Lung (tissue), 16 donors: Measurements from ENCODE around the gene CORO1C. TPM values are rescaled to one million over a fixed set of nuclear protein-coding genes. Genes with fewer than 3 reads are reported as not detected.

ENCODE experiments used
- ATAC-seq: fragments of 200-7000 bp; cut with Tn5 transposase; one replicate; pipeline ENCODE4 v1.9.1; 2020; ENCODE audit warnings: moderate number of reproducible peaks; ENCODE audit not compliant: insufficient read depth, low FRiP score
- DNase-seq, 3 donors: peaks; one replicate each; pipeline ENCODE4 v3.0.0-alpha.2; 2013 to 2017
- H3K27ac ChIP-seq, 2 donors: one replicate each; pipeline ENCODE4 v1.5.1; 2013; ENCODE audit warnings: mild to moderate bottlenecking in 2 of 2, moderate library complexity in 2 of 2, control low read depth in 1 of 2, inconsistent platforms in 1 of 2, low read depth in 1 of 2, low read length in 1 of 2
- H3K27me3 ChIP-seq, 3 donors: one replicate each; pipeline ENCODE4 v1.5.1; 2013; ENCODE audit warnings: low read length in 2 of 3; ENCODE audit not compliant: control insufficient read depth in 3 of 3, insufficient read depth in 3 of 3
- H3K36me3 ChIP-seq, 4 donors: one replicate each; pipeline ENCODE4 v1.5.1; 2013; ENCODE audit warnings: low read length in 4 of 4, mild to moderate bottlenecking in 1 of 4, moderate library complexity in 1 of 4; ENCODE audit not compliant: control insufficient read depth in 4 of 4, insufficient read depth in 4 of 4
- H3K4me1 ChIP-seq, 5 donors: one replicate each; pipeline ENCODE4 v1.5.1; 2013; ENCODE audit warnings: low read length in 5 of 5, mild to moderate bottlenecking in 2 of 5, moderate library complexity in 1 of 5; ENCODE audit not compliant: control insufficient read depth in 5 of 5, insufficient read depth in 5 of 5
- H3K4me3 ChIP-seq: one replicate; pipeline ENCODE4 v1.5.1; 2013; ENCODE audit warnings: mild to moderate bottlenecking, control low read depth, moderate library complexity
- H3K9ac ChIP-seq, 2 donors: one replicate each; pipeline ENCODE4 v1.5.1; 2013; ENCODE audit warnings: low read length in 2 of 2, control low read depth in 1 of 2; ENCODE audit not compliant: insufficient read depth in 1 of 2
- H3K9me3 ChIP-seq, 4 donors: one replicate each; pipeline ENCODE4 v1.5.1; 2013; ENCODE audit warnings: low read length in 3 of 4, mild to moderate bottlenecking in 1 of 4, moderate library complexity in 1 of 4; ENCODE audit not compliant: control insufficient read depth in 4 of 4, insufficient read depth in 3 of 4
- WGBS, 2 donors: extraction: QIAGEN DNeasy Blood & Tissue Kit; methylation state at CpG; one replicate each; pipeline ENCODE4 v1.1.7; 2013; 5-methylcytosine and 5-hydroxymethylcytosine counted together
- long read RNA-seq, 5 donors: transcript quantifications; one replicate each; lab custom pipeline, GENCODE V29; 2026
- polyA plus RNA-seq, 2 donors: library from polyadenylated mRNA; stranded (reverse); fragments of 200-250 nt; gene quantifications; one replicate each; pipeline ENCODE4 v1.2.1, GENCODE V29; 2013
- total RNA-seq, 2 donors: library from RNA; depleted of rRNA in 1 of 2; stranded (reverse); fragments of >200 nt in 1 of 2; gene quantifications; one replicate each; pipeline ENCODE4 v1.2.1, GENCODE V29; 2014 to 2021
- TF ChIP-seq, protein P1 (sequence below): IDR thresholded peaks from 2 replicates; pipeline ENCODE4 v1.5.1; 2012; ENCODE audit warnings: mild to moderate bottlenecking; ENCODE audit errors: control extremely low read depth, extremely low read depth
- donor health status: control.
- donor health status: control.
- donor health status: Bipolar disorder and iron deficiency.
- donor health status: healthy.
- donor health status: DM: yes; HTN: yes; CAD: no.

Gene CORO1C
- total RNA-seq (100 to 1,000 TPM; 117 to 227 TPM), polyA plus RNA-seq (10 to 100 TPM; 36.4 to 93.5 TPM)
- long read RNA-seq, donor 1, transcript CORO1C-201 (11 exons, 3,892 nt) = major isoform, 13 of 14 reads
- long read RNA-seq, donor 1, partial matches to known transcripts = 0 of 14 reads
- long read RNA-seq, donor 1, other reads (novel, unspliced or antisense) = 0 of 14 reads
- long read RNA-seq, donor 2, transcript CORO1C-201 (11 exons, 3,892 nt) = major isoform, 7 of 7 reads
- long read RNA-seq, donor 2, partial matches to known transcripts = 0 of 7 reads
- long read RNA-seq, donor 2, other reads (novel, unspliced or antisense) = 0 of 7 reads
- long read RNA-seq, donor 3, transcript CORO1C-201 (11 exons, 3,892 nt) = major isoform, 5 of 10 reads
- long read RNA-seq, donor 3, partial matches to known transcripts = 5 of 10 reads
- long read RNA-seq, donor 3, other reads (novel, unspliced or antisense) = 0 of 10 reads
- long read RNA-seq, donor 4, transcript CORO1C-201 (11 exons, 3,892 nt) = major isoform, 6 of 7 reads
- long read RNA-seq, donor 4, partial matches to known transcripts = 0 of 7 reads
- long read RNA-seq, donor 4, other reads (novel, unspliced or antisense) = 0 of 7 reads
- long read RNA-seq, donor 5, transcript CORO1C-201 (11 exons, 3,892 nt) = major isoform, 10 of 14 reads
- long read RNA-seq, donor 5, partial matches to known transcripts = 0 of 14 reads
- long read RNA-seq, donor 5, other reads (novel, unspliced or antisense) = 0 of 14 reads

GRCh38 chr12:108731105-108731865 is at the start of gene CORO1C:
Gene CORO1C (minus strand): TSS chr12:108731518. CDS start chr12:108701318, 30,200 bp downstream.
- DNase-seq (peak; percentile 97 to 98 (median 97)), ATAC-seq (peak; percentile 89)
- peaks cover 1 to 18% (median 7%) of the 10 kb centered on the region in 5 donors for H3K4me1 ChIP-seq
- no peaks in the 10 kb centered on the region for H3K9me3 ChIP-seq
- peak within 1 kb of the TSS; percentile 81 to 83 for H3K9ac ChIP-seq
- 0% methylated on average over 71 to 85 of the region's 85 CpGs for WGBS, 2 donors
- H3K27ac ChIP-seq = peak within 1 kb of the TSS; percentile 98 to 99
- TF ChIP-seq, protein P1, sequence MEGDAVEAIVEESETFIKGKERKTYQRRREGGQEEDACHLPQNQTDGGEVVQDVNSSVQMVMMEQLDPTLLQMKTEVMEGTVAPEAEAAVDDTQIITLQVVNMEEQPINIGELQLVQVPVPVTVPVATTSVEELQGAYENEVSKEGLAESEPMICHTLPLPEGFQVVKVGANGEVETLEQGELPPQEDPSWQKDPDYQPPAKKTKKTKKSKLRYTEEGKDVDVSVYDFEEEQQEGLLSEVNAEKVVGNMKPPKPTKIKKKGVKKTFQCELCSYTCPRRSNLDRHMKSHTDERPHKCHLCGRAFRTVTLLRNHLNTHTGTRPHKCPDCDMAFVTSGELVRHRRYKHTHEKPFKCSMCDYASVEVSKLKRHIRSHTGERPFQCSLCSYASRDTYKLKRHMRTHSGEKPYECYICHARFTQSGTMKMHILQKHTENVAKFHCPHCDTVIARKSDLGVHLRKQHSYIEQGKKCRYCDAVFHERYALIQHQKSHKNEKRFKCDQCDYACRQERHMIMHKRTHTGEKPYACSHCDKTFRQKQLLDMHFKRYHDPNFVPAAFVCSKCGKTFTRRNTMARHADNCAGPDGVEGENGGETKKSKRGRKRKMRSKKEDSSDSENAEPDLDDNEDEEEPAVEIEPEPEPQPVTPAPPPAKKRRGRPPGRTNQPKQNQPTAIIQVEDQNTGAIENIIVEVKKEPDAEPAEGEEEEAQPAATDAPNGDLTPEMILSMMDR = peak; percentile 57
- peak within 1 kb of the TSS; percentile 84 for H3K4me3 ChIP-seq
- no peaks in the 10 kb centered on the region for H3K36me3 ChIP-seq
- no peaks in the 10 kb centered on the region for H3K27me3 ChIP-seq

- TF ChIP-seq, protein P1 = no peak
- Histone ChIP-seq H3K27me3 (no peaks in the 10 kb centered on the region), H3K9ac (no peak overlapping the region), H3K36me3 (peaks cover 2 to 9% (median 4%) of the 10 kb centered on the region in 4 donors), H3K27ac (no peak overlapping the region), H3K9me3 (no peaks in the 10 kb centered on the region), H3K4me1 (peaks cover 0 to 10% (median 5%) of the 10 kb centered on the region in 5 donors), H3K4me3 (no peak overlapping the region)
- WGBS, 2 donors = 65 to 73% methylated on average over 9 of the region's 9 CpGs
- ATAC-seq = no peak
- no peak for DNase-seq
Measured at GRCh38 chr12:108779998-108780688, 48.8 kb upstream of the CORO1C start.

- ATAC-seq (no peak), DNase-seq (no peak)
- no peak overlapping the region for H3K9ac ChIP-seq
- H3K27ac ChIP-seq = no peak overlapping the region
- H3K36me3 ChIP-seq = peaks cover 0 to 3% (median 2%) of the 10 kb centered on the region in 4 donors
- no peaks in the 10 kb centered on the region for H3K27me3 ChIP-seq
- TF ChIP-seq, protein P1 = no peak
- H3K9me3 ChIP-seq = peaks cover 0 to 2% (median 0%) of the 10 kb centered on the region in 4 donors
- WGBS, 2 donors = 70 to 93% methylated on average over 2 of the region's 2 CpGs
- H3K4me1 ChIP-seq = peaks cover 9 to 13% (median 11%) of the 10 kb centered on the region in 5 donors
- H3K4me3 ChIP-seq = no peak overlapping the region
Measured at GRCh38 chr12:108778053-108778452, 46.7 kb upstream of the CORO1C start.
